ENCODE results near the gene HOOK2. TPM values are rescaled to one million over a fixed set of nuclear protein-coding genes. Genes with fewer than 3 reads are reported as not detected.

The HOOK2 gene
- polyA plus RNA-seq, 3 donors: 0.55 to 28.6 (median 1.1) TPM

GRCh38 chr19:12778017-12778904 lies 2.9 kb upstream of the HOOK2 start:
- H3K27me3 Mint-ChIP-seq (ENCODE audit: low read depth in 3 of 3): peaks cover 3 to 7% (median 5%) of the 10 kb centered on the region in 3 donors
- H3K4me3 ChIP-seq (replicated peaks in 1 of 3; ENCODE audit: low read depth in 2 of 3, low read length in 3 of 3): peak overlapping the region; percentile 76 to 83 (median 82)
- H4K20me1 ChIP-seq (ENCODE audit: insufficient read depth, low read length): peaks cover 4% of the 10 kb centered on the region
- no peak for TF ChIP-seq CTCF (IDR thresholded peaks at IDR 0.05)
- DNase-seq: peak in 2 of 3 donors; percentile 47 to 64
- WGBS (ENCODE audit: insufficient coverage): 5% methylated on average over 25 of the region's 44 CpGs
- peaks cover 57 to 70% of the 10 kb centered on the region in 2 donors for H3K4me1 ChIP-seq (ENCODE audit: control insufficient read depth in 1 of 2, insufficient read depth in 2 of 2, low read length in 2 of 2)
- intact Hi-C loops (cut with micrococcal nuclease): loop anchor here in 1 of 2 donors (2.0 kb wide), 1 partner anchor 17 kb away; no protein-coding TSS in a partner anchor
- H3K79me2 ChIP-seq (ENCODE audit: insufficient read depth, low read length): peaks cover 26% of the 10 kb centered on the region
- H3K9ac ChIP-seq (ENCODE audit: insufficient read depth, low read length, poor library complexity, severe bottlenecking): peak overlapping the region; percentile 86
- H3K9me3 Mint-ChIP-seq: no peaks in the 10 kb centered on the region
- H3K27me3 ChIP-seq (ENCODE audit: control insufficient read depth in 2 of 2, insufficient read depth in 2 of 2, low read length in 2 of 2): no peaks in the 10 kb centered on the region
- no peaks in the 10 kb centered on the region for H3K36me3 ChIP-seq (replicated peaks in 1 of 2; ENCODE audit: control insufficient read depth in 1 of 2, insufficient read depth in 2 of 2, low read length in 2 of 2)
- H2AFZ ChIP-seq (ENCODE audit: insufficient read depth, low read depth, low read length, poor library complexity, severe bottlenecking): peak overlapping the region; percentile 66
- peaks cover 3 to 4% of the 10 kb centered on the region in 2 donors for H3K36me3 Mint-ChIP-seq
- no peaks in the 10 kb centered on the region for H3K9me3 ChIP-seq (replicated peaks in 1 of 2; ENCODE audit: control insufficient read depth in 1 of 2, insufficient read depth in 1 of 2, low read length in 2 of 2)
- H3K4me1 Mint-ChIP-seq: peaks cover 45% of the 10 kb centered on the region
- peak overlapping the region; percentile 79 for H3K4me2 ChIP-seq (replicated peaks; ENCODE audit: extremely low read depth, low read length, poor library complexity, severe bottlenecking)
- H3K27ac Mint-ChIP-seq: peak overlapping the region; percentile 93 to 97 (median 96)
- peak overlapping the region; percentile 87 to 93 for H3K4me3 Mint-ChIP-seq
- H3K27ac ChIP-seq (ENCODE audit: low read depth in 1 of 2, low read length in 2 of 2): peak overlapping the region; percentile 84 to 94

GRCh38 chr19:12777217-12778016 lies 2.1 kb upstream of the HOOK2 start:
- H3K9me3 Mint-ChIP-seq: no peaks in the 10 kb centered on the region
- Histone ChIP-seq H3K36me3 (replicated peaks in 1 of 2; ENCODE audit: control insufficient read depth in 1 of 2, insufficient read depth in 2 of 2, low read length in 2 of 2) (no peaks in the 10 kb centered on the region), H3K27me3 (ENCODE audit: control insufficient read depth in 2 of 2, insufficient read depth in 2 of 2, low read length in 2 of 2) (no peaks in the 10 kb centered on the region), H3K27ac (ENCODE audit: low read depth in 1 of 2, low read length in 2 of 2) (peak overlapping the region; percentile 84 to 94), H2AFZ (ENCODE audit: insufficient read depth, low read depth, low read length, poor library complexity, severe bottlenecking) (peak overlapping the region; percentile 66), H3K4me2 (replicated peaks; ENCODE audit: extremely low read depth, low read length, poor library complexity, severe bottlenecking) (peak overlapping the region; percentile 79), H4K20me1 (ENCODE audit: insufficient read depth, low read length) (peaks cover 4% of the 10 kb centered on the region), H3K4me3 (replicated peaks in 1 of 3; ENCODE audit: low read depth in 2 of 3, low read length in 3 of 3) (peak overlapping the region; percentile 76 to 83 (median 82)), H3K4me1 (ENCODE audit: control insufficient read depth in 1 of 2, insufficient read depth in 2 of 2, low read length in 2 of 2) (peaks cover 50 to 62% of the 10 kb centered on the region in 2 donors), H3K9me3 (replicated peaks in 1 of 2; ENCODE audit: control insufficient read depth in 1 of 2, insufficient read depth in 1 of 2, low read length in 2 of 2) (no peaks in the 10 kb centered on the region), H3K9ac (ENCODE audit: insufficient read depth, low read length, poor library complexity, severe bottlenecking) (peak overlapping the region; percentile 86), H3K79me2 (ENCODE audit: insufficient read depth, low read length) (peaks cover 26% of the 10 kb centered on the region)
- peaks cover 3 to 4% of the 10 kb centered on the region in 2 donors for H3K36me3 Mint-ChIP-seq
- DNase-seq: peak; percentile 73 to 83 (median 80)
- peak overlapping the region; percentile 93 to 97 (median 96) for H3K27ac Mint-ChIP-seq
- H3K4me3 Mint-ChIP-seq: peak overlapping the region; percentile 87 to 93
- peaks cover 45% of the 10 kb centered on the region for H3K4me1 Mint-ChIP-seq
- 14% methylated on average over 26 of the region's 43 CpGs for WGBS (ENCODE audit: insufficient coverage)
- TF ChIP-seq CTCF (IDR thresholded peaks at IDR 0.05): peak; percentile 99
- intact Hi-C loops (cut with micrococcal nuclease): loop anchor here (1.0 to 2.0 kb wide), 2 partner anchors 17 to 19 kb away; no protein-coding TSS in a partner anchor
- peaks cover 3 to 7% (median 5%) of the 10 kb centered on the region in 3 donors for H3K27me3 Mint-ChIP-seq (ENCODE audit: low read depth in 3 of 3)

Data from CD14-positive monocyte (primary cell).